IMR-90 (cell line): ENCODE measurements around the gene CCDC141. TPM values are rescaled to one million over a fixed set of nuclear protein-coding genes. Genes with fewer than 3 reads are reported as not detected.

Source experiments
- ATAC-seq: fragments of 200-7000 bp; cut with Tn5 transposase; 2 replicates; pipeline ENCODE4 v1.9.1; 2020; ENCODE audit warnings: low read depth, mild to moderate bottlenecking, moderate library complexity
- BruUV-seq: library from RNA; stranded (reverse); fragments of 400-500 nt; replicated peaks from 2 replicates; lab custom pipeline; 2021; lab: Mats Ljungman, UMichigan
- CTCF ChIA-PET: fragments of 300-600 bp; formaldehyde crosslinking; extraction: SDS; loops from one replicate; lab custom pipeline; 2021; ENCODE audit warnings: antibody characterized with exemption; lab: Yijun Ruan, JAX
- POLR2A ChIA-PET: fragments of 300-600 bp; sonication (Branson Sonifier 250); formaldehyde crosslinking; loops from one replicate; lab custom pipeline; 2022; ENCODE audit warnings: antibody characterized with exemption; ENCODE audit not compliant: unreplicated experiment; lab: Charles Lee
- DNase-seq: peaks from one replicate; pipeline ENCODE4 v3.0.0; 2013
- H2AFZ ChIP-seq: replicated peaks from 2 replicates; pipeline ENCODE3; 2013; ENCODE audit warnings: low read length, mild to moderate bottlenecking; ENCODE audit not compliant: poor library complexity
- H2AK5ac ChIP-seq: 2 replicates; pipeline ENCODE4 v1.6.1; 2013; ENCODE audit warnings: low read depth, low read length, inconsistent platforms
- H2AK9ac ChIP-seq: replicated peaks from 2 replicates; pipeline ENCODE3; 2013; ENCODE audit warnings: mild to moderate bottlenecking, low read depth, low read length, moderate library complexity; ENCODE audit not compliant: poor library complexity
- H2BK120ac ChIP-seq: 2 replicates; pipeline ENCODE4 v1.6.1; 2013; ENCODE audit warnings: low read depth, low read length, inconsistent platforms
- H2BK15ac ChIP-seq: 3 replicates; pipeline ENCODE4 v1.6.1; 2013; ENCODE audit warnings: low read depth, low read length, inconsistent platforms
- H2BK20ac ChIP-seq: 2 replicates; pipeline ENCODE4 v1.6.1; 2013; ENCODE audit warnings: low read depth, mild to moderate bottlenecking, inconsistent platforms, low read length, moderate library complexity
- H2BK5ac ChIP-seq: 2 replicates; pipeline ENCODE4 v1.6.1; 2013; ENCODE audit warnings: mild to moderate bottlenecking, low read depth, low read length, inconsistent platforms; ENCODE audit not compliant: poor library complexity, severe bottlenecking
- H3K14ac ChIP-seq: replicated peaks from 2 replicates; pipeline ENCODE4 v1.6.1; 2013; ENCODE audit warnings: low read depth, low read length, inconsistent platforms
- H3K18ac ChIP-seq: 2 replicates; pipeline ENCODE4 v1.6.1; 2013; ENCODE audit warnings: low read depth, low read length, control low read depth
- H3K23ac ChIP-seq: 2 replicates; pipeline ENCODE4 v1.6.1; 2013; ENCODE audit warnings: low read depth, low read length, inconsistent platforms
- H3K27ac ChIP-seq: 2 replicates; pipeline ENCODE4 v1.5.1; 2013; ENCODE audit warnings: mild to moderate bottlenecking, control low read depth, low read length; ENCODE audit not compliant: insufficient read depth
- H3K27me3 ChIP-seq: 2 replicates; pipeline ENCODE4 v1.6.1; 2013; ENCODE audit warnings: low read length; ENCODE audit not compliant: control insufficient read depth, insufficient read depth
- H3K36me3 ChIP-seq: 2 replicates; pipeline ENCODE4 v1.6.1; 2013; ENCODE audit warnings: low read length, mixed read lengths; ENCODE audit not compliant: control insufficient read depth, insufficient read depth
- H3K4ac ChIP-seq: 2 replicates; pipeline ENCODE4 v1.6.1; 2013; ENCODE audit warnings: low read depth, low read length, inconsistent platforms
- H3K4me1 ChIP-seq: 2 replicates; pipeline ENCODE4 v1.6.1; 2013; ENCODE audit warnings: low read length, mixed read lengths; ENCODE audit not compliant: control insufficient read depth, insufficient read depth
- H3K4me2 ChIP-seq: 2 replicates; pipeline ENCODE4 v1.6.1; 2013; ENCODE audit warnings: low read depth, mild to moderate bottlenecking, control low read depth, low read length, moderate library complexity
- H3K4me3 ChIP-seq: 2 replicates; pipeline ENCODE4 v1.5.1; 2013; ENCODE audit warnings: low read depth, mild to moderate bottlenecking, control low read depth, low read length, moderate library complexity; ENCODE audit not compliant: insufficient read depth
- H3K56ac ChIP-seq: 2 replicates; pipeline ENCODE4 v1.6.1; 2013; ENCODE audit warnings: low read length, inconsistent platforms; ENCODE audit not compliant: insufficient read depth; ENCODE audit errors: extremely low read depth
- H3K79me1 ChIP-seq, 2 experiments: 2 replicates each; pipeline ENCODE4 v1.6.1; 2013; ENCODE audit warnings: low read length in 2 of 2, inconsistent platforms in 1 of 2, low read depth in 1 of 2
- H3K9ac ChIP-seq: 2 replicates; pipeline ENCODE4 v1.6.1; 2013; ENCODE audit warnings: low read depth, low read length, control low read depth
- H3K9me1 ChIP-seq: 2 replicates; pipeline ENCODE4 v1.6.1; 2013; ENCODE audit warnings: low read length, inconsistent platforms; ENCODE audit not compliant: insufficient read depth
- H3K9me3 ChIP-seq: 2 replicates; pipeline ENCODE4 v1.6.1; 2013; ENCODE audit warnings: low read length; ENCODE audit not compliant: control insufficient read depth, insufficient read depth
- H4K20me1 ChIP-seq: 2 replicates; pipeline ENCODE4 v1.6.1; 2013; ENCODE audit warnings: low read length, inconsistent platforms; ENCODE audit not compliant: insufficient read depth
- H4K5ac ChIP-seq: 2 replicates; pipeline ENCODE4 v1.6.1; 2013; ENCODE audit warnings: mild to moderate bottlenecking, low read depth, low read length, control low read depth
- H4K8ac ChIP-seq, 2 experiments: 2 replicates each; pipeline ENCODE4 v1.6.1; 2013; ENCODE audit warnings: low read depth in 2 of 2, low read length in 2 of 2, control low read depth in 1 of 2, inconsistent platforms in 1 of 2
- H4K91ac ChIP-seq: 2 replicates; pipeline ENCODE4 v1.6.1; 2013; ENCODE audit warnings: low read depth, low read length, inconsistent platforms; ENCODE audit not compliant: insufficient read depth
- BHLHE40 ChIP-seq: fragments of 150-350 bp; IDR thresholded peaks from 2 replicates; pipeline ENCODE4 v1.6.1; 2016; ENCODE audit warnings: mild to moderate bottlenecking, low read depth, low read length
- CEBPB ChIP-seq: IDR thresholded peaks from 2 replicates; pipeline ENCODE4 v1.6.1; 2012; ENCODE audit warnings: low read depth, low read length, improper control_type of control experiment
- CHD1 ChIP-seq: IDR thresholded peaks from 2 replicates; pipeline ENCODE4 v1.6.1; 2012; ENCODE audit warnings: low read depth, low read length, improper control_type of control experiment
- CTCF ChIP-seq: conservative IDR thresholded peaks from 2 replicates; pipeline ENCODE4 v1.5.1; 2012; ENCODE audit warnings: mild to moderate bottlenecking, low read depth, low read length, improper control_type of control experiment
- ELK1 ChIP-seq: fragments of 150-350 bp; IDR thresholded peaks from 2 replicates; pipeline ENCODE4 v1.6.1; 2016; ENCODE audit warnings: low read depth, mild to moderate bottlenecking, low read length, moderate library complexity, borderline replicate concordance
- FOS ChIP-seq: fragments of 150-350 bp; IDR thresholded peaks from 2 replicates; pipeline ENCODE4 v1.6.1; 2016; ENCODE audit warnings: low read depth, low read length
- MAFK ChIP-seq: IDR thresholded peaks from 2 replicates; pipeline ENCODE4 v1.6.1; 2012; ENCODE audit warnings: low read depth, low read length, improper control_type of control experiment
- MAZ ChIP-seq: IDR thresholded peaks from 2 replicates; pipeline ENCODE4 v1.6.1; 2012; ENCODE audit warnings: low read depth, mild to moderate bottlenecking, low read length, improper control_type of control experiment, moderate library complexity, borderline replicate concordance
- MXI1 ChIP-seq: IDR thresholded peaks from 2 replicates; pipeline ENCODE4 v1.6.1; 2012; ENCODE audit warnings: low read depth, mild to moderate bottlenecking, low read length, moderate library complexity, borderline replicate concordance
- NFE2L2 ChIP-seq: fragments of 150-350 bp; IDR thresholded peaks from 2 replicates; pipeline ENCODE4 v1.6.1; 2016; ENCODE audit warnings: low read depth, mild to moderate bottlenecking, low read length
- POLR2A ChIP-seq: IDR thresholded peaks from 2 replicates; pipeline ENCODE4 v1.6.1; 2012; ENCODE audit warnings: mild to moderate bottlenecking, low read depth, low read length
- RAD21 ChIP-seq: IDR thresholded peaks from 2 replicates; pipeline ENCODE4 v1.6.1; 2012; ENCODE audit warnings: low read length, improper control_type of control experiment
- RCOR1 ChIP-seq: IDR thresholded peaks from 2 replicates; pipeline ENCODE4 v1.6.1; 2012; ENCODE audit warnings: mild to moderate bottlenecking, low read length, improper control_type of control experiment; ENCODE audit not compliant: insufficient replicate concordance
- RFX5 ChIP-seq: IDR thresholded peaks from 2 replicates; pipeline ENCODE4 v1.8.0; 2012; ENCODE audit warnings: low read depth, mild to moderate bottlenecking, low read length, moderate library complexity
- SMC3 ChIP-seq: fragments of 150-350 bp; IDR thresholded peaks from 2 replicates; pipeline ENCODE4 v1.6.1; 2016; ENCODE audit warnings: low read depth, mild to moderate bottlenecking, antibody characterized with exemption, low read length, moderate library complexity
- USF2 ChIP-seq: fragments of 150-350 bp; IDR thresholded peaks from 2 replicates; pipeline ENCODE4 v1.6.1; 2017; ENCODE audit warnings: mild to moderate bottlenecking, antibody characterized with exemption, low read length, low read depth
- dilution Hi-C: fragments of 300-500 bp; cut with HindIII; formaldehyde crosslinking; loops from one replicate; pipeline ENCODE4 v1.14.3; 2018; ENCODE audit warnings: low sequenced_read_pairs; ENCODE audit not compliant: unreplicated experiment
- in situ Hi-C: fragments of 300-500 bp; cut with MboI; formaldehyde crosslinking; loops from 3 replicates; pipeline ENCODE4 v1.14.3; 2019; ENCODE audit warnings: low sequenced_read_pairs, inconsistent platforms, mixed read lengths
- intact Hi-C: fragments of 100-400 bp; cut with micrococcal nuclease; formaldehyde crosslinking; loops from 2 replicates; pipeline ENCODE4 v1.10.0; 2022
- polyA plus RNA-seq, 3 experiments: library from polyadenylated mRNA; depleted of rRNA; stranded (reverse); fragments of >200 nt; gene quantifications; 2 replicates each; pipeline ENCODE4 v1.2.3, GENCODE V29; 2012; ENCODE audit warnings: low replicate concordance in 1 of 3
- total RNA-seq: library from RNA; depleted of rRNA; stranded (reverse); fragments of >200 nt; gene quantifications from 2 replicates; pipeline ENCODE4 v1.2.3, GENCODE V29; 2012

The CCDC141 gene
- total and polyA plus RNA-seq, 2 of the 4 experiments (the other 2 are of a cell fraction): not detected

- no TSS peak for BruUV-seq
- Histone ChIP-seq H4K8ac (no peak overlapping the region), H4K5ac (no peak overlapping the region), H3K4ac (no peak overlapping the region), H3K14ac (no peak overlapping the region), H4K91ac (no peak overlapping the region), H2AFZ (no peak overlapping the region), H3K27me3 (no peaks in the 10 kb centered on the region), H3K27ac (no peak overlapping the region), H2BK20ac (no peak overlapping the region), H2BK120ac (no peak overlapping the region), H3K23ac (no peak overlapping the region), H3K9me1 (no peaks in the 10 kb centered on the region), H2BK5ac (no peak overlapping the region), H3K4me3 (no peak overlapping the region), H3K4me2 (no peak overlapping the region), H3K9me3 (no peaks in the 10 kb centered on the region), H2AK5ac (no peak overlapping the region), H3K79me1 (no peaks in the 10 kb centered on the region), H2AK9ac (no peak overlapping the region), H3K56ac (no peak overlapping the region), H3K9ac (no peak overlapping the region), H2BK15ac (no peak overlapping the region), H3K36me3 (no peaks in the 10 kb centered on the region), H4K20me1 (no peaks in the 10 kb centered on the region), H3K18ac (no peak overlapping the region), H3K4me1 (no peaks in the 10 kb centered on the region)
- DNase-seq: no peak
- TF ChIP-seq RFX5: no peak
- no peak for TF ChIP-seq FOS
- TF ChIP-seq MAFK: no peak
- no peak for TF ChIP-seq USF2
- TF ChIP-seq ELK1: no peak
- no peak for TF ChIP-seq BHLHE40
- no peak for TF ChIP-seq SMC3
- TF ChIP-seq RCOR1: no peak
- no peak for TF ChIP-seq MXI1
- TF ChIP-seq RAD21: no peak
- TF ChIP-seq CTCF: no peak
- no peak for TF ChIP-seq CHD1
- TF ChIP-seq CEBPB: no peak
- no peak for TF ChIP-seq MAZ
- no peak for TF ChIP-seq NFE2L2
- no peak for TF ChIP-seq POLR2A
- no peak for ATAC-seq
- ChIA-PET POLR2A (no interaction called here), CTCF (interaction anchor here (1.1 to 1.3 kb wide), 2 partner anchors 17 to 79 kb away, joined by 4 read pairs; no protein-coding TSS in a partner anchor)
- in situ Hi-C loops (no loop called here), dilution Hi-C loops (no loop called here), intact Hi-C loops (no loop called here)
These were observed 818 bp upstream of the CCDC141 start for GRCh38 chr2:179050755-179051154.
